ENCODE results near the gene SPRY4.

Gene SPRY4

GRCh38 chr5:142322747-142323479, 1.9 kb downstream of the SPRY4 start:
- WGBS, 2 experiments: 8 to 18% methylated on average over 12 to 15 of the region's 15 CpGs
- Histone ChIP-seq H3K36me3 (ENCODE audit: control insufficient read depth, insufficient read depth, low read length) (no peaks in the 10 kb centered on the region), H3K4me3 (ENCODE audit: insufficient read depth, low read depth, low read length) (peak overlapping the region; percentile 45), H3K27me3 (ENCODE audit: control insufficient read depth, insufficient read depth, low read length, poor library complexity, severe bottlenecking) (peaks cover 78% of the 10 kb centered on the region), H3K9me3 (ENCODE audit: control insufficient read depth, low read length) (no peaks in the 10 kb centered on the region), H3K4me1 (ENCODE audit: control insufficient read depth, insufficient read depth, low read length) (peaks cover 53% of the 10 kb centered on the region), H3K27ac (ENCODE audit: insufficient read depth, low read depth, low read length, poor library complexity, severe bottlenecking) (no peak overlapping the region)

- Histone ChIP-seq H3K36me3 (ENCODE audit: control insufficient read depth, insufficient read depth, low read length) (no peaks in the 10 kb centered on the region), H3K9me3 (ENCODE audit: control insufficient read depth, low read length) (no peaks in the 10 kb centered on the region), H3K4me1 (ENCODE audit: control insufficient read depth, insufficient read depth, low read length) (peaks cover 48% of the 10 kb centered on the region), H3K27me3 (ENCODE audit: control insufficient read depth, insufficient read depth, low read length, poor library complexity, severe bottlenecking) (peaks cover 72% of the 10 kb centered on the region), H3K4me3 (ENCODE audit: insufficient read depth, low read depth, low read length) (no peak overlapping the region), H3K27ac (ENCODE audit: insufficient read depth, low read depth, low read length, poor library complexity, severe bottlenecking) (no peak overlapping the region)
- 88 to 100% methylated on average over 1 of the region's 5 CpGs for WGBS, 2 experiments
Measured at GRCh38 chr5:142322403-142322746, 2.4 kb downstream of the SPRY4 start.

- Histone ChIP-seq H3K27me3 (ENCODE audit: control insufficient read depth, insufficient read depth, low read length, poor library complexity, severe bottlenecking) (peaks cover 59% of the 10 kb centered on the region), H3K4me3 (ENCODE audit: insufficient read depth, low read depth, low read length) (peak overlapping the region; percentile 3), H3K4me1 (ENCODE audit: control insufficient read depth, insufficient read depth, low read length) (peaks cover 37% of the 10 kb centered on the region), H3K36me3 (ENCODE audit: control insufficient read depth, insufficient read depth, low read length) (no peaks in the 10 kb centered on the region), H3K9me3 (ENCODE audit: control insufficient read depth, low read length) (no peaks in the 10 kb centered on the region), H3K27ac (ENCODE audit: insufficient read depth, low read depth, low read length, poor library complexity, severe bottlenecking) (no peak overlapping the region)
- 29 to 37% methylated on average over 8 of the region's 8 CpGs for WGBS, 2 experiments
Measured at GRCh38 chr5:142320851-142321560, 3.8 kb downstream of the SPRY4 start.

- H3K27me3 ChIP-seq (ENCODE audit: control insufficient read depth, insufficient read depth, low read length, poor library complexity, severe bottlenecking): peaks cover 52% of the 10 kb centered on the region
- 9 to 14% methylated on average over 4 of the region's 4 CpGs for WGBS, 2 experiments
Measured at GRCh38 chr5:142320430-142320738, 4.4 kb downstream of the SPRY4 start.

GRCh38 chr5:142319560-142320429, 5.0 kb downstream of the SPRY4 start:
- WGBS, 2 experiments: 9 to 10% methylated on average over 6 of the region's 7 CpGs
- Histone ChIP-seq H3K4me3 (ENCODE audit: insufficient read depth, low read depth, low read length) (no peak overlapping the region), H3K27me3 (ENCODE audit: control insufficient read depth, insufficient read depth, low read length, poor library complexity, severe bottlenecking) (peaks cover 49% of the 10 kb centered on the region), H3K27ac (ENCODE audit: insufficient read depth, low read depth, low read length, poor library complexity, severe bottlenecking) (peak overlapping the region; percentile 31), H3K4me1 (ENCODE audit: control insufficient read depth, insufficient read depth, low read length) (peaks cover 29% of the 10 kb centered on the region), H3K9me3 (ENCODE audit: control insufficient read depth, low read length) (no peaks in the 10 kb centered on the region), H3K36me3 (ENCODE audit: control insufficient read depth, insufficient read depth, low read length) (no peaks in the 10 kb centered on the region)

More at GRCh38 chr5:142320430-142320738, 4.4 kb downstream of the SPRY4 start:
- H3K4me3 ChIP-seq (ENCODE audit: insufficient read depth, low read depth, low read length): no peak overlapping the region
- peaks cover 31% of the 10 kb centered on the region for H3K4me1 ChIP-seq (ENCODE audit: control insufficient read depth, insufficient read depth, low read length)
- no peaks in the 10 kb centered on the region for H3K9me3 ChIP-seq (ENCODE audit: control insufficient read depth, low read length)
- H3K27ac ChIP-seq (ENCODE audit: insufficient read depth, low read depth, low read length, poor library complexity, severe bottlenecking): peak overlapping the region; percentile 31
- H3K36me3 ChIP-seq (ENCODE audit: control insufficient read depth, insufficient read depth, low read length): no peaks in the 10 kb centered on the region

DNA sequence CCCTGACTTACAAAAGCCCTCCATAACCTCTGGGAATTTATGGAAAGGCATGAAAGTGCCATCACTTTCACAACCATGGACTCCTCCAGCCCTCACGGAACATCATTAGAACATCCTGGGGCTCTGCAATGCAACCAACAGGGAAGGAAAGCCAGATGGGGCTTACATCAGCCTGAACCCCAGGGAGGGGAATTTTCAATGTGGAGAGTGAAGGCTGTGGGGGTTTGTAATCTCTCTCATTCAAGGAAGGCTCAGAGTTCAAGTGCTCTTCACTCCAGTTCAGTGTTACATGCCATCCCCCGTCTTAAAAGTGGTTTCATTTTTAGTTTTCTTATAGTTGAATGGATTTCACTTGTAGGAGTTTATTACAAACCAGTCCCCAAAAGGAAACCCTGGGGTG, 5.7 kb downstream of the SPRY4 start:
- H3K27ac ChIP-seq (ENCODE audit: insufficient read depth, low read depth, low read length, poor library complexity, severe bottlenecking): no peak overlapping the region
- no peaks in the 10 kb centered on the region for H3K36me3 ChIP-seq (ENCODE audit: control insufficient read depth, insufficient read depth, low read length)
- peaks cover 29% of the 10 kb centered on the region for H3K4me1 ChIP-seq (ENCODE audit: control insufficient read depth, insufficient read depth, low read length)
- H3K27me3 ChIP-seq (ENCODE audit: control insufficient read depth, insufficient read depth, low read length, poor library complexity, severe bottlenecking): peaks cover 42% of the 10 kb centered on the region
- H3K4me3 ChIP-seq (ENCODE audit: insufficient read depth, low read depth, low read length): no peak overlapping the region
- H3K9me3 ChIP-seq (ENCODE audit: control insufficient read depth, low read length): no peaks in the 10 kb centered on the region
- WGBS, 2 experiments: 73 to 83% methylated on average over 1 to 2 of the region's 2 CpGs

DNA sequence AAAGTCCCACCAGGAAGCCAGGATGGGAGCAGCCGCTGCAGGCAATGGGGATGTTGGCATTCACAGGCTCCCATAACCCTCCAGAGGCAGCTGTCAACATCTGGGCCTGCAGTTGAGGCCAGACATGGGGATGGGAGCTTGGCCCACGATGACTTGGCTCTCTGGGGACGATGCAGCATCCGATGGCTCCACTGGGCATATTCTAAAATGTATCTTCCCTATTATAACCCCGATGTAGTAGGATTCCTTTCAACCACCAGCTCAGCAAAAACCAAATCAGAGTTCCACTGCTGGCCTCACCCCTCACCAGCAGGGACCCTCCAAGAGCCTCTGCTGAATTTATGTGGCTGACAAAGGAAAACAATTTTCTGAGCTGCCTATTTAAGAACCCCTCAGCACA, 7.1 kb downstream of the SPRY4 start:
- peaks cover 29% of the 10 kb centered on the region for H3K27me3 ChIP-seq (ENCODE audit: control insufficient read depth, insufficient read depth, low read length, poor library complexity, severe bottlenecking)
- H3K9me3 ChIP-seq (ENCODE audit: control insufficient read depth, low read length): no peaks in the 10 kb centered on the region
- H3K36me3 ChIP-seq (ENCODE audit: control insufficient read depth, insufficient read depth, low read length): no peaks in the 10 kb centered on the region
- H3K27ac ChIP-seq (ENCODE audit: insufficient read depth, low read depth, low read length, poor library complexity, severe bottlenecking): no peak overlapping the region
- 76 to 86% methylated on average over 5 of the region's 5 CpGs for WGBS, 2 experiments
- H3K4me3 ChIP-seq (ENCODE audit: insufficient read depth, low read depth, low read length): no peak overlapping the region
- peaks cover 27% of the 10 kb centered on the region for H3K4me1 ChIP-seq (ENCODE audit: control insufficient read depth, insufficient read depth, low read length)

DNA sequence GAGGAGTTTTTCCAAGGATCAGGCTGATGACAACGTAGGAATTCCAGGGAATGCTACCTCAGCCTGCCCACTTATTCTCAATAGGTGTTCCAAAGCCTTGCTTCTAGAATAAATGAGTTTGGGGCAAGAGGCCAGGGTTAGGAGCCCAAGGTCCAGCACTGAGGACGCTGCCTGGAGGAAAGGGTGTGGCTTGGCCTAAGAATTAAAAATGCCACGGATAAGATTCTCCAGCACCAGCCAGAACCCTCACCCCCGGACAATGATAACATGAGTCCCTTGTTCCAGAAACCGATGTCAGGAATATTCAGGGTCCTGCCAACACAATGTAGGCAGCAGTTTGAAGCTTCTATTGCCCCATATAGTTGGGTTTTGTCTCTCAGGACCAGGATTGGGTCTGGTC, 7.6 kb downstream of the SPRY4 start:
- no peaks in the 10 kb centered on the region for H3K9me3 ChIP-seq (ENCODE audit: control insufficient read depth, low read length)
- H3K27me3 ChIP-seq (ENCODE audit: control insufficient read depth, insufficient read depth, low read length, poor library complexity, severe bottlenecking): peaks cover 24% of the 10 kb centered on the region
- peaks cover 27% of the 10 kb centered on the region for H3K4me1 ChIP-seq (ENCODE audit: control insufficient read depth, insufficient read depth, low read length)
- no peak overlapping the region for H3K27ac ChIP-seq (ENCODE audit: insufficient read depth, low read depth, low read length, poor library complexity, severe bottlenecking)
- H3K4me3 ChIP-seq (ENCODE audit: insufficient read depth, low read depth, low read length): no peak overlapping the region
- WGBS, 2 experiments: 77 to 79% methylated on average over 5 of the region's 5 CpGs
- H3K36me3 ChIP-seq (ENCODE audit: control insufficient read depth, insufficient read depth, low read length): no peaks in the 10 kb centered on the region

DNA sequence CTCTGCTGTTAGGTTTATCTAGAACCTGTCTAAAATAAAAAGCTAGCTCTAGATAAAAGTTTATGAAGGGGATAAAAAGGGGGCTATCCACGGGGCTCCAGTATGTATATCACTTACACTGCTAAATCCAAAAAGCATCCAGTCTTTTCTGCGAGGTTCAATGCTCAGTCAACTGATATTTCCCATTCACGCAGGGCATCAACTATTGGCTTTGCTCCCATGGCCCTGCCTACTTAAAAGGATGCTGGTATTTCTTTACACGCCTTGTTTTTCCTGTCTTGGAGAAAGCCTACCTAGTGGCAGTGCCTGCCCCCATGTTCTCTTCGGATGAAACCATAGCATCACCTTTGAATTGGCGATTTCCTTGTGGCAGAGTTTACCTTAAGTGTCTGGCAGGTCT, 8.1 kb downstream of the SPRY4 start:
- WGBS, 2 experiments: 89 to 90% methylated on average over 6 of the region's 6 CpGs
- H3K4me1 ChIP-seq (ENCODE audit: control insufficient read depth, insufficient read depth, low read length): peaks cover 27% of the 10 kb centered on the region
- no peaks in the 10 kb centered on the region for H3K36me3 ChIP-seq (ENCODE audit: control insufficient read depth, insufficient read depth, low read length)
- no peak overlapping the region for H3K27ac ChIP-seq (ENCODE audit: insufficient read depth, low read depth, low read length, poor library complexity, severe bottlenecking)
- H3K9me3 ChIP-seq (ENCODE audit: control insufficient read depth, low read length): no peaks in the 10 kb centered on the region
- H3K27me3 ChIP-seq (ENCODE audit: control insufficient read depth, insufficient read depth, low read length, poor library complexity, severe bottlenecking): peaks cover 19% of the 10 kb centered on the region
- H3K4me3 ChIP-seq (ENCODE audit: insufficient read depth, low read depth, low read length): no peak overlapping the region

DNA sequence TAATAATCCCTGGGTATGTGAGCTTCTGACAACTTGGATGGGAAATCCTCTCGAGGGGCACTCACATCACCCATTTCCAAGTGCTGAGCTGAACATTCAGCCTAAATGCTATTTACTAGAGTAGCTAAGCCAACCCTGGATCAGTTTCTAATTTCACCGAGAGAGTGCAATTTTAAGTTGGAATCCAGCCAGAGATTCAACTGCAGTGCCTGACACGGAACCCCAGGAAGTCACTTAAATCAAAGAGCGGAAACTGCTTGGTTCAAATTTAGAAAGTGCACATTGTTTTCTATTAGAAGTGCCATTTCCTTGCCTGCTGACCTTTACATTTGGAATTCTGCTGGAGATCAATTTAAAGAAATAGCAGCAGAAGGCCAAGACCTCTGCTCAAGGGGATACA, 8.8 kb downstream of the SPRY4 start:
- H3K9me3 ChIP-seq (ENCODE audit: control insufficient read depth, low read length): no peaks in the 10 kb centered on the region
- H3K4me1 ChIP-seq (ENCODE audit: control insufficient read depth, insufficient read depth, low read length): peaks cover 26% of the 10 kb centered on the region
- H3K36me3 ChIP-seq (ENCODE audit: control insufficient read depth, insufficient read depth, low read length): no peaks in the 10 kb centered on the region
- peaks cover 13% of the 10 kb centered on the region for H3K27me3 ChIP-seq (ENCODE audit: control insufficient read depth, insufficient read depth, low read length, poor library complexity, severe bottlenecking)
- WGBS, 2 experiments: 88 to 89% methylated on average over 4 of the region's 4 CpGs
- no peak overlapping the region for H3K27ac ChIP-seq (ENCODE audit: insufficient read depth, low read depth, low read length, poor library complexity, severe bottlenecking)
- no peak overlapping the region for H3K4me3 ChIP-seq (ENCODE audit: insufficient read depth, low read depth, low read length)

Measured in ectodermal cell (in vitro differentiated cells).